ENCODE results near the gene PROM2.

GRCh38 chr2:95276244-95276887, 2.1 kb downstream of the PROM2 start:
- TF ChIP-seq CTCF (IDR thresholded peaks at IDR 0.05) = no peak
- TF ChIP-seq POLR2AphosphoS5 (IDR thresholded peaks at IDR 0.05) = no peak
- no peak for TF ChIP-seq POLR2A (IDR thresholded peaks at IDR 0.05; ENCODE audit: low read depth)
